ENCODE results near the gene SMAD4.

Gene SMAD4

GRCh38 chr18:51120809-51121596 is 91.0 kb downstream of the SMAD4 start:
- no peak for DNase-seq
- no CpG with 5 or more reads among the region's 33 CpGs for WGBS (ENCODE audit: extremely low coverage, insufficient coverage, low lambda C conversion rate)

GRCh38 chr18:51121597-51121857 is 91.5 kb downstream of the SMAD4 start:
- H3K18ac ChIP-seq (ENCODE audit: low read length) = no peak overlapping the region
- no peak overlapping the region for H2BK120ac ChIP-seq (ENCODE audit: low read depth, low read length)
- H3K27ac ChIP-seq (ENCODE audit: low read depth, low read length) = no peak overlapping the region
- no peaks in the 10 kb centered on the region for H3K79me1 ChIP-seq (ENCODE audit: low read length)
- DNase-seq = no peak
- H3K4ac ChIP-seq (ENCODE audit: low read depth, low read length) = no peak overlapping the region
- WGBS (ENCODE audit: extremely low coverage, insufficient coverage, low lambda C conversion rate) = no CpG with 5 or more reads among the region's 4 CpGs
- H3K27me3 ChIP-seq (ENCODE audit: insufficient read depth, low read length, poor library complexity) = no peaks in the 10 kb centered on the region
- no peak overlapping the region for H3K23ac ChIP-seq (ENCODE audit: low read length)
- no peak overlapping the region for H3K4me2 ChIP-seq (ENCODE audit: low read length)
- no peaks in the 10 kb centered on the region for H3K4me1 ChIP-seq (ENCODE audit: control insufficient read depth, low read depth, low read length)
- H2BK5ac ChIP-seq (ENCODE audit: low read length) = no peak overlapping the region
- H3K36me3 ChIP-seq (ENCODE audit: control insufficient read depth, insufficient read depth, low read length) = no peaks in the 10 kb centered on the region
- no peak overlapping the region for H2AK5ac ChIP-seq (ENCODE audit: low read length)
- H3K4me3 ChIP-seq (ENCODE audit: low read length) = no peak overlapping the region
- H3K56ac ChIP-seq (ENCODE audit: low read length) = no peak overlapping the region
- H4K5ac ChIP-seq (ENCODE audit: low read length) = no peak overlapping the region
- no peak overlapping the region for H3K9ac ChIP-seq (ENCODE audit: low read length)
- H3K79me2 ChIP-seq (ENCODE audit: control insufficient read depth, insufficient read depth, low read length) = no peaks in the 10 kb centered on the region
- H2BK15ac ChIP-seq (replicated peaks; ENCODE audit: low read depth) = no peak overlapping the region
- H4K8ac ChIP-seq (ENCODE audit: low read depth, low read length) = no peak overlapping the region

More at GRCh38 chr18:51120809-51121596, 91.0 kb downstream of the SMAD4 start:
- H4K5ac ChIP-seq (ENCODE audit: low read length) = no peak overlapping the region
- no peaks in the 10 kb centered on the region for H3K36me3 ChIP-seq (ENCODE audit: control insufficient read depth, insufficient read depth, low read length)
- H2BK120ac ChIP-seq (ENCODE audit: low read depth, low read length) = no peak overlapping the region
- H3K4me2 ChIP-seq (ENCODE audit: low read length) = no peak overlapping the region
- H3K27me3 ChIP-seq (ENCODE audit: insufficient read depth, low read length, poor library complexity) = no peaks in the 10 kb centered on the region
- H3K79me1 ChIP-seq (ENCODE audit: low read length) = no peaks in the 10 kb centered on the region
- no peaks in the 10 kb centered on the region for H3K79me2 ChIP-seq (ENCODE audit: control insufficient read depth, insufficient read depth, low read length)
- no peak overlapping the region for H3K23ac ChIP-seq (ENCODE audit: low read length)
- H3K27ac ChIP-seq (ENCODE audit: low read depth, low read length) = no peak overlapping the region
- H3K4me3 ChIP-seq (ENCODE audit: low read length) = no peak overlapping the region
- no peak overlapping the region for H3K56ac ChIP-seq (ENCODE audit: low read length)
- no peak overlapping the region for H3K9ac ChIP-seq (ENCODE audit: low read length)
- no peak overlapping the region for H3K4ac ChIP-seq (ENCODE audit: low read depth, low read length)
- no peak overlapping the region for H2BK15ac ChIP-seq (replicated peaks; ENCODE audit: low read depth)
- no peaks in the 10 kb centered on the region for H3K4me1 ChIP-seq (ENCODE audit: control insufficient read depth, low read depth, low read length)
- H3K18ac ChIP-seq (ENCODE audit: low read length) = no peak overlapping the region
- no peak overlapping the region for H4K8ac ChIP-seq (ENCODE audit: low read depth, low read length)
- H2BK5ac ChIP-seq (ENCODE audit: low read length) = no peak overlapping the region
- H2AK5ac ChIP-seq (ENCODE audit: low read length) = no peak overlapping the region

GRCh38 chr18:51122266-51123045 is 92.4 kb downstream of the SMAD4 start:
- no CpG with 5 or more reads among the region's 19 CpGs for WGBS (ENCODE audit: extremely low coverage, insufficient coverage, low lambda C conversion rate)
- no peak overlapping the region for H2BK5ac ChIP-seq (ENCODE audit: low read length)
- H4K8ac ChIP-seq (ENCODE audit: low read depth, low read length) = no peak overlapping the region
- H2BK120ac ChIP-seq (ENCODE audit: low read depth, low read length) = no peak overlapping the region
- no peak overlapping the region for H2BK15ac ChIP-seq (replicated peaks; ENCODE audit: low read depth)
- no peak overlapping the region for H3K4me3 ChIP-seq (ENCODE audit: low read length)
- H3K27ac ChIP-seq (ENCODE audit: low read depth, low read length) = no peak overlapping the region
- H3K4me2 ChIP-seq (ENCODE audit: low read length) = no peak overlapping the region
- no peak for DNase-seq
- no peak overlapping the region for H3K4ac ChIP-seq (ENCODE audit: low read depth, low read length)
- no peaks in the 10 kb centered on the region for H3K27me3 ChIP-seq (ENCODE audit: insufficient read depth, low read length, poor library complexity)
- H3K9ac ChIP-seq (ENCODE audit: low read length) = no peak overlapping the region
- no peak overlapping the region for H3K56ac ChIP-seq (ENCODE audit: low read length)
- H3K18ac ChIP-seq (ENCODE audit: low read length) = no peak overlapping the region
- H3K36me3 ChIP-seq (ENCODE audit: control insufficient read depth, insufficient read depth, low read length) = no peaks in the 10 kb centered on the region
- H4K5ac ChIP-seq (ENCODE audit: low read length) = no peak overlapping the region
- no peaks in the 10 kb centered on the region for H3K4me1 ChIP-seq (ENCODE audit: control insufficient read depth, low read depth, low read length)
- no peak overlapping the region for H2AK5ac ChIP-seq (ENCODE audit: low read length)
- no peaks in the 10 kb centered on the region for H3K79me1 ChIP-seq (ENCODE audit: low read length)
- H3K23ac ChIP-seq (ENCODE audit: low read length) = no peak overlapping the region
- no peaks in the 10 kb centered on the region for H3K79me2 ChIP-seq (ENCODE audit: control insufficient read depth, insufficient read depth, low read length)

GRCh38 chr18:51123046-51123395 is 93.0 kb downstream of the SMAD4 start:
- Histone ChIP-seq H2BK5ac (ENCODE audit: low read length) (no peak overlapping the region), H3K23ac (ENCODE audit: low read length) (no peak overlapping the region), H3K36me3 (ENCODE audit: control insufficient read depth, insufficient read depth, low read length) (no peaks in the 10 kb centered on the region), H3K4ac (ENCODE audit: low read depth, low read length) (no peak overlapping the region), H3K79me1 (ENCODE audit: low read length) (no peaks in the 10 kb centered on the region), H3K4me2 (ENCODE audit: low read length) (no peak overlapping the region), H3K18ac (ENCODE audit: low read length) (no peak overlapping the region), H4K8ac (ENCODE audit: low read depth, low read length) (no peak overlapping the region), H3K27me3 (ENCODE audit: insufficient read depth, low read length, poor library complexity) (no peaks in the 10 kb centered on the region), H3K4me1 (ENCODE audit: control insufficient read depth, low read depth, low read length) (no peaks in the 10 kb centered on the region), H3K27ac (ENCODE audit: low read depth, low read length) (no peak overlapping the region), H3K4me3 (ENCODE audit: low read length) (no peak overlapping the region), H2AK5ac (ENCODE audit: low read length) (no peak overlapping the region), H2BK120ac (ENCODE audit: low read depth, low read length) (no peak overlapping the region), H2BK15ac (replicated peaks; ENCODE audit: low read depth) (no peak overlapping the region), H4K5ac (ENCODE audit: low read length) (no peak overlapping the region), H3K56ac (ENCODE audit: low read length) (no peak overlapping the region), H3K9ac (ENCODE audit: low read length) (no peak overlapping the region), H3K79me2 (ENCODE audit: control insufficient read depth, insufficient read depth, low read length) (no peaks in the 10 kb centered on the region)
- no CpG with 5 or more reads among the region's 7 CpGs for WGBS (ENCODE audit: extremely low coverage, insufficient coverage, low lambda C conversion rate)
- no peak for DNase-seq

- H3K4me2 ChIP-seq (ENCODE audit: low read length) = no peak overlapping the region
- no peak overlapping the region for H3K56ac ChIP-seq (ENCODE audit: low read length)
- no peak overlapping the region for H2BK15ac ChIP-seq (replicated peaks; ENCODE audit: low read depth)
- no peaks in the 10 kb centered on the region for H3K79me2 ChIP-seq (ENCODE audit: control insufficient read depth, insufficient read depth, low read length)
- no peak overlapping the region for H3K4ac ChIP-seq (ENCODE audit: low read depth, low read length)
- no CpG with 5 or more reads among the region's 10 CpGs for WGBS (ENCODE audit: extremely low coverage, insufficient coverage, low lambda C conversion rate)
- H3K4me1 ChIP-seq (ENCODE audit: control insufficient read depth, low read depth, low read length) = no peaks in the 10 kb centered on the region
- H3K27me3 ChIP-seq (ENCODE audit: insufficient read depth, low read length, poor library complexity) = no peaks in the 10 kb centered on the region
- H3K18ac ChIP-seq (ENCODE audit: low read length) = no peak overlapping the region
- H3K79me1 ChIP-seq (ENCODE audit: low read length) = no peaks in the 10 kb centered on the region
- DNase-seq = no peak
- no peak overlapping the region for H2BK5ac ChIP-seq (ENCODE audit: low read length)
- H4K5ac ChIP-seq (ENCODE audit: low read length) = no peak overlapping the region
- no peak overlapping the region for H3K23ac ChIP-seq (ENCODE audit: low read length)
- H3K4me3 ChIP-seq (ENCODE audit: low read length) = no peak overlapping the region
- H2BK120ac ChIP-seq (ENCODE audit: low read depth, low read length) = no peak overlapping the region
- H2AK5ac ChIP-seq (ENCODE audit: low read length) = no peak overlapping the region
- no peak overlapping the region for H3K9ac ChIP-seq (ENCODE audit: low read length)
- no peak overlapping the region for H3K27ac ChIP-seq (ENCODE audit: low read depth, low read length)
- no peak overlapping the region for H4K8ac ChIP-seq (ENCODE audit: low read depth, low read length)
- no peaks in the 10 kb centered on the region for H3K36me3 ChIP-seq (ENCODE audit: control insufficient read depth, insufficient read depth, low read length)
These were observed 93.5 kb downstream of the SMAD4 start for GRCh38 chr18:51123481-51123880.

Measured in mesendoderm (in vitro differentiated cells).